SK-N-MC (cell line): Measurements from ENCODE around the gene UBE3C.

ENCODE experiments used
- EZH2 ChIP-seq: fragments of 200-600 bp; sonication (generic); IDR thresholded peaks from one replicate; pipeline ENCODE4 v1.6.1; 2017; ENCODE audit warnings: antibody characterized with exemption
- POLR2AphosphoS5 ChIP-seq: IDR thresholded peaks from 2 replicates; pipeline ENCODE4 v1.6.1; 2012; ENCODE audit warnings: mild to moderate bottlenecking, low read depth, low read length, borderline replicate concordance

DNA sequence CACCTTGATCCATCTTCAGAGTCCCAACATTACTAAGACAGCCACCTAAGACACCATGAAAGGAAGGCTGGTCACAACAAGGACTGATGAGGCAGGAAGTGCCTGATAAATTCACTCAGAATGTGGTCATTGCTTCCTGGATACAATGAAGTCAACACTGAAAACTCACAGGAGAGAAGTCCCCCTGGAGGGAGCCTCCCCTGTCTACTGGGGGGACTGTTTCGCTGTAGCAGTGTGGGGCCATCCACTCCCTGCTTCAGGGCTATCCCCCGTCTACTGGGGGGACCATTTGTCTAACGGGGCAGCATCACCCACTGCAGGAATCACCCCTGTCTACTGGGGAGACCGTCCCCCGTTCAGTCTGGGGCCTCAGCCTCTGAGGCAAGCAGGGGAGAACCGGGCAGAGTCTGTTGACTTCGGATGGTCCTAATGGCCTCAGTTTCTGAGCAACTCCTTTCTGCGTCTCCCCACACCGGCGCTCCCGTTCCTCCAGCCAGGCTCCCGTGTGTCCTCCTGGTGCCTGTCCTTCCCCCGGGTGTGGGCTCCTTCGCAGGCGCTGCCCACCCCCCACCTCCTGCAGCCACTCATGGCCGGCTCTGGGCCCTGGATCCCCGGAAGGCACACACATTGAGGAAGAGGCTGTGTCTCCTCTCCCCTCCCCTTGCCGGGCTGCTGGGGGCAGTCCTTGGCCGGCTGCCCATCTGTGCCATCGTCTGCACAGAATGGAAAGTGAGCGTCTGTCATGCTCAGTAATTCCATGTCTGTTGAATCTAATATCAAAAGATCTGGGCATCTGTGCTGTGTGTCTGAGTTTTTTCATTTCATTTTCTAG lies 138.2 kb downstream of the UBE3C start:
- TF ChIP-seq EZH2 = no peak
- no peak for TF ChIP-seq POLR2AphosphoS5
